Neural progenitor cell (in vitro differentiated cells): Measurements from ENCODE around the gene RTKN2. TPM values are rescaled to one million over a fixed set of nuclear protein-coding genes. Genes with fewer than 3 reads are reported as not detected.

Experiments
- DNase-seq: peaks from one replicate; pipeline ENCODE4 v3.0.0-alpha.2; 2016; ENCODE audit warnings: low spot score
- H2AFZ ChIP-seq: fragments of 200-600 bp; sonication (generic); replicated peaks from 2 replicates; pipeline ENCODE4 v1.6.1; 2016; ENCODE audit warnings: antibody characterized with exemption
- H3F3A ChIP-seq: fragments of 200-600 bp; sonication (generic); 2 replicates; pipeline ENCODE4 v1.6.1; 2016; ENCODE audit warnings: antibody characterized with exemption, low read depth
- H3K27ac ChIP-seq: fragments of 200-600 bp; sonication (generic); 2 replicates; pipeline ENCODE4 v1.5.1; 2016; ENCODE audit warnings: mild to moderate bottlenecking
- H3K27me3 ChIP-seq: fragments of 200-600 bp; sonication (generic); 2 replicates; pipeline ENCODE4 v1.6.1; 2016; ENCODE audit warnings: mild to moderate bottlenecking, moderate library complexity
- H3K36me3 ChIP-seq: fragments of 200-600 bp; sonication (generic); 2 replicates; pipeline ENCODE4 v1.5.1; 2016
- H3K4me1 ChIP-seq: fragments of 200-600 bp; sonication (generic); 2 replicates; pipeline ENCODE4 v1.6.1; 2016; ENCODE audit warnings: mixed run types
- H3K4me2 ChIP-seq: fragments of 200-600 bp; sonication (generic); 2 replicates; pipeline ENCODE4 v1.6.1; 2016
- H3K4me3 ChIP-seq: fragments of 200-600 bp; sonication (generic); 2 replicates; pipeline ENCODE4 v1.5.1; 2016
- H3K79me2 ChIP-seq: fragments of 200-600 bp; sonication (generic); 2 replicates; pipeline ENCODE4 v1.6.1; 2016; ENCODE audit warnings: low read depth
- H3K9ac ChIP-seq: fragments of 200-600 bp; sonication (generic); 2 replicates; pipeline ENCODE4 v1.6.1; 2016
- H3K9me3 ChIP-seq: fragments of 200-600 bp; sonication (generic); 2 replicates; pipeline ENCODE4 v1.5.1; 2016; ENCODE audit warnings: low read depth
- H4K20me1 ChIP-seq: fragments of 200-600 bp; sonication (generic); 2 replicates; pipeline ENCODE4 v1.6.1; 2016; ENCODE audit warnings: low read depth
- H3K27ac Mint-ChIP-seq: 3 replicates; pipeline ENCODE4 v1.8.0; 2021; ENCODE audit warnings: mixed read lengths
- H3K27me3 Mint-ChIP-seq: 2 replicates; pipeline ENCODE4 v1.8.0; 2022; ENCODE audit warnings: low read depth, mild to moderate bottlenecking, inconsistent platforms, moderate library complexity, mixed read lengths; ENCODE audit not compliant: insufficient read depth
- H3K36me3 Mint-ChIP-seq: 3 replicates; pipeline ENCODE4 v1.8.0; 2021; ENCODE audit warnings: mixed read lengths
- H3K4me1 Mint-ChIP-seq: 3 replicates; pipeline ENCODE4 v1.8.0; 2021; ENCODE audit warnings: mixed read lengths
- H3K4me3 Mint-ChIP-seq: 3 replicates; pipeline ENCODE4 v1.8.0; 2021; ENCODE audit warnings: mild to moderate bottlenecking, moderate library complexity, mixed read lengths
- H3K9me3 Mint-ChIP-seq: 3 replicates; pipeline ENCODE4 v1.8.0; 2020; ENCODE audit warnings: mixed read lengths
- CTCF ChIP-seq: fragments of 200-600 bp; sonication (generic); IDR thresholded peaks from 2 replicates; pipeline ENCODE4 v1.5.1; 2017; ENCODE audit warnings: antibody characterized with exemption, mild to moderate bottlenecking
- EZH2 ChIP-seq: fragments of 200-600 bp; sonication (generic); IDR thresholded peaks from 2 replicates; pipeline ENCODE4 v1.6.1; 2017; ENCODE audit warnings: antibody characterized with exemption, mild to moderate bottlenecking, moderate library complexity
- EZH2phosphoT487 ChIP-seq: fragments of 200-600 bp; sonication (generic); IDR thresholded peaks from 2 replicates; pipeline ENCODE4 v1.6.1; 2017; ENCODE audit warnings: antibody characterized with exemption
- total RNA-seq: library from RNA; depleted of rRNA; stranded (reverse); fragments of >200 nt; gene quantifications from 2 replicates; pipeline ENCODE4 v1.2.3, GENCODE V29; 2015; ENCODE audit warnings: low replicate concordance

Gene RTKN2
- total RNA-seq, 1 donor from 2014 or later = 65.9 TPM

GRCh38 chr10:62268027-62268398, 631 bp downstream of the RTKN2 start:
- Histone ChIP-seq H3F3A (peaks cover 17% of the 10 kb centered on the region), H3K9ac (peak overlapping the region; percentile 62), H2AFZ (peak overlapping the region; percentile 92), H4K20me1 (peaks cover 40% of the 10 kb centered on the region), H3K27me3 (peaks cover 24% of the 10 kb centered on the region), H3K9me3 (no peaks in the 10 kb centered on the region), H3K79me2 (peaks cover 52% of the 10 kb centered on the region), H3K4me2 (peak overlapping the region; percentile 93), H3K4me1 (peaks cover 26% of the 10 kb centered on the region), H3K4me3 (peak overlapping the region; percentile 92), H3K27ac (peak overlapping the region; percentile 89), H3K36me3 (no peaks in the 10 kb centered on the region)
- no peaks in the 10 kb centered on the region for H3K36me3 Mint-ChIP-seq
- H3K4me1 Mint-ChIP-seq = peaks cover 36% of the 10 kb centered on the region
- no peak for DNase-seq
- no peaks in the 10 kb centered on the region for H3K27me3 Mint-ChIP-seq
- H3K27ac Mint-ChIP-seq = no peak overlapping the region
- no peak for TF ChIP-seq EZH2
- no peak for TF ChIP-seq CTCF
- TF ChIP-seq EZH2phosphoT487 = no peak
- H3K4me3 Mint-ChIP-seq = peak overlapping the region; percentile 86
- H3K9me3 Mint-ChIP-seq = no peaks in the 10 kb centered on the region

DNA sequence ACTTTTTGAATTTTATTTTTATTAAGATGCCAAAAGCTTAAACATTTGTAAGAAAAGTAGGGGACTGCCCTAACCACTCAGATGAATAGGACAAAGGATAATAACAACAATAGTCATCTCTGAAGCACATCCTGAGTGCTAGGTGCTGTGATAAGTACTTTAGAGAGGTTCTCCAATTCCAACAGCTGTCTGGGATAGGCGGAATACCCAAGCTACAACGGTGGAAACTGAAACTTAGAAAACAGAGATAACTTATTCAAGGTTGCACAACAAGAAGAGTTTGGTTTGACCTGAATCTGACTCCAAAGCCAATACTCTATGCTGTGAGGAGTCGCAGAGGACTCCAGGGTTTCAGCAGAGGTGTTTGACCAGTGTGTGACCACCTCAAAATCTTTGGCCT, 2.0 kb downstream of the RTKN2 start:
- H3K79me2 ChIP-seq = peaks cover 66% of the 10 kb centered on the region
- TF ChIP-seq CTCF (no peak), EZH2 (no peak), EZH2phosphoT487 (no peak)

DNA sequence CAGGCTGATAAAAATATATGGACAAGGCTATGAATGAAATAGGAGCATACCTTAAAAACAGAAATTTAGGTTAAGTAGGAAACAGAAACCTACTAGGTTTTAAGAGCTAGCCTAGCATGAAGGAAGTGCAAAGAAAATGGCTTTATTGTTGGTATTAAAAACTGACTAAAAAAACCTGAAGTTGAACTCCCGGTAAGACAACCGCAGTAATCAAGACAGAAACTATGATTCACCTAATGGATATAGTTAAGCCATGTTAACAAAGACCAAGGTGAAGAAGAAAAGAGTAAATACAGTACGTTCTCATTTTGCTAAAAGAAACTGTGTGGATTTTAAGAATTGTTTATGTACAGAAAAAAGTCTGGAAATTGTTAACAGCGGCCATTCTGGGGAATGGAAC, 2.5 kb downstream of the RTKN2 start:
- Histone ChIP-seq H3K4me2 (peak overlapping the region; percentile 93), H4K20me1 (peaks cover 48% of the 10 kb centered on the region), H3K4me1 (peaks cover 26% of the 10 kb centered on the region), H3K4me3 (peak overlapping the region; percentile 92), H3K9me3 (no peaks in the 10 kb centered on the region), H3K79me2 (peaks cover 71% of the 10 kb centered on the region), H3K9ac (no peak overlapping the region), H3K36me3 (no peaks in the 10 kb centered on the region), H3K27ac (no peak overlapping the region), H3F3A (peaks cover 17% of the 10 kb centered on the region), H3K27me3 (peaks cover 18% of the 10 kb centered on the region), H2AFZ (no peak overlapping the region)
- no peak overlapping the region for H3K4me3 Mint-ChIP-seq
- no peak for DNase-seq
- no peaks in the 10 kb centered on the region for H3K27me3 Mint-ChIP-seq
- H3K36me3 Mint-ChIP-seq = peaks cover 2% of the 10 kb centered on the region
- TF ChIP-seq CTCF (no peak), EZH2 (no peak), EZH2phosphoT487 (no peak)
- peaks cover 36% of the 10 kb centered on the region for H3K4me1 Mint-ChIP-seq
- no peaks in the 10 kb centered on the region for H3K9me3 Mint-ChIP-seq
- no peak overlapping the region for H3K27ac Mint-ChIP-seq

More for the DNA sequence above, 2.0 kb downstream of the RTKN2 start:
- Histone ChIP-seq H2AFZ (no peak overlapping the region), H3K4me3 (peak overlapping the region; percentile 92), H3K9me3 (no peaks in the 10 kb centered on the region), H4K20me1 (peaks cover 48% of the 10 kb centered on the region), H3K4me1 (peaks cover 26% of the 10 kb centered on the region), H3K4me2 (peak overlapping the region; percentile 93), H3K27ac (no peak overlapping the region), H3K36me3 (no peaks in the 10 kb centered on the region), H3K9ac (no peak overlapping the region), H3K27me3 (peaks cover 23% of the 10 kb centered on the region), H3F3A (peaks cover 17% of the 10 kb centered on the region)
- Mint-ChIP-seq H3K9me3 (no peaks in the 10 kb centered on the region), H3K36me3 (peaks cover 2% of the 10 kb centered on the region), H3K27me3 (no peaks in the 10 kb centered on the region), H3K4me3 (peak overlapping the region; percentile 86), H3K4me1 (peaks cover 36% of the 10 kb centered on the region), H3K27ac (no peak overlapping the region)
- no peak for DNase-seq
